ENCODE measurements around the gene PHACTR2.
"Not testable (repeated sequence)": the region's sequence is repeated elsewhere in the genome, so short reads cannot be mapped to it uniquely, and the experiment has no call there.

Gene PHACTR2

DNA sequence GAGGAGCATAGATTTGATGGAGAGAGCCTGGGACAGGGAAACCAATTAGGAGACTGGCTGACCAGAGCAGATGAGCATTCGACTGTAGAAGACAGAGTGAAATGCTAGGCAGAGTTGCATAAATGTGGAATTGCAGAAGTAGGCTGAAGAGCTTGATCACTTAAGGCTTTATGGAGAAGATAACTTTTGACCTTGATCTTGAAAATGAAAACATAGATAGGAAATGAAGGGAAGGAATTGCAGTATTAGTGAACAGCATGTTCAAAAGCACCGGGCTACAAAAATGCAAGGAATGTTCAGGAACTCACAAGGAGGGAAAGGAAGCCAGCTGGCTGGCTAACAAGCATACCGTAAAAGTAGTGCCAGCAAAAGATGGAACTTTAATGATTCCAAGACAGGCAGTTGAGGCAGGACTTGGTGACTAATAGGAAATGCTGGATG lies 144.8 kb downstream of the PHACTR2 start:
- no peak for DNase-seq

DNA sequence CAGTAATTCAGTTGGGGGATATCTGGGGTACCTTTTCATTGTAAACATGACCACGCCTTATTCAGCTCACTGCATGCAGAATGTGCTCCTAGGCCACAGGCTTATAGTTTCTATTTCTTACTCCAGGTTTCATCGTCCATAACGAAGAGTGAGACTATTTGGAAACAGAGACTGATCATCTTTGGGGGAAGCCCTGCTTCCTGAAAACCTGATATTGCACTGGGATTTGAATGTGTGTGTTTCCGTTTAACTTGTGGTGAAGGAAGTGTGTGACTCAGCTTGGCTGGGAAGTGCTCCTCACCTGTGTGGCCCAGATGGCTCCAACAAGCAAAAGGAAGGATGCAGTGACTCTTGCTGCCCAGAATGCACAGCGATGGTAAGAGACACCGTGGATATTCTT lies 145.8 kb downstream of the PHACTR2 start:
- DNase-seq = no peak

DNA sequence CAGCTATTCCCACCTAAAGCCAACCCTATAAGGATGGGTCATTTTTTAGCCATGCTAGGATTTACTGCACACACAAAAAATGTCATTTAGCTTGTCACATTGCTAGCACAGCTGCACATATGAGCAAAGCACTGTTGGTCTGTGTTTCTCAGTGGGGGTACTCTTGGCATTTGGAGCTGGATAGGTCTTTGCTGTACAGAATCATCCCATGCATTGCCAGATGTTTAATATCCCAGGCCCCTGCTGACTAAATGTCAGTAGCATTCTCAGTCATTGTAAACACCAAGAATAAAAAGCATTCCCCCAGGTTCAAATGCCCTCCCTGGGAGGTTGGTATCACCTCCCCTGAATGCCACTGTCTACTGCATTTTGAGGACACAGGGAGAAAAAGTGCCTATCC lies 150.8 kb downstream of the PHACTR2 start:
- no peak for DNase-seq

DNA sequence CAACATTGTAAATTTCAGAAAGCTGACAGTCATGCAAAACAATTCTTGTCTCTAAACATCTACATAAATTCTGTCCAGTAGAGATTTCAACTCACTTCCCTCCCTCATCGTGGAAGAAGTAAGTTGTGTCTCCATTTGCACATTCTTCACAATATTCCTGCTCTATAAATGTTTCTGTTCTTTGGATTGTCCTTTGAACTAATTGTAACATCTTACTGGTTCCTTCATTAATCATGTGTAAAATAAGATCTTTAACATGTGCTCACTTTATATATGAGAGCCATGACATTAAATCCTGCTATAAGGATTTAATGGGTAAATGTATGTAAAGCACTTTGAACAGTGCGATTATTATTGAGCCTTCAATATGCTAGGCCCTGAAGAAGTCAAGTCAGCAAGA lies 158.4 kb downstream of the PHACTR2 start:
- no peak for DNase-seq

DNA sequence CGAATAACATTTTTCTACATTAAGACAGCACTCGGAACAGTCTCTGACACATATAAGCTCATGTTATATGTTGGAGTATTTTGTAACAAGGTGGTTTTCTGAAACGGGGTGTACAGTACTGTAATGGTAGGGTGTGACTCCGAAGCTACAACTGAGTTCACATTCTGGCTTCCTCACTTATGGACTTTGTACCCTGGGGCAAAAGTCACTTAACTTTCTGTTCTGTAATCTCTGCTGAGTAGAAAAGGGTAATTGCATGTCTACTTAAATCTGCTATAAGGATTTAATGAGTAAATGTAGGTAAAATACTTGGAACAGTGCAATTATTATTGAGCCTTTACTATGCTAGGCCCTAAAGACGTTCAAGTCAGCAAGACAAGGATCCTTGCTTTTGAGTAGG lies 160.6 kb downstream of the PHACTR2 start:
- DNase-seq = no peak

DNA sequence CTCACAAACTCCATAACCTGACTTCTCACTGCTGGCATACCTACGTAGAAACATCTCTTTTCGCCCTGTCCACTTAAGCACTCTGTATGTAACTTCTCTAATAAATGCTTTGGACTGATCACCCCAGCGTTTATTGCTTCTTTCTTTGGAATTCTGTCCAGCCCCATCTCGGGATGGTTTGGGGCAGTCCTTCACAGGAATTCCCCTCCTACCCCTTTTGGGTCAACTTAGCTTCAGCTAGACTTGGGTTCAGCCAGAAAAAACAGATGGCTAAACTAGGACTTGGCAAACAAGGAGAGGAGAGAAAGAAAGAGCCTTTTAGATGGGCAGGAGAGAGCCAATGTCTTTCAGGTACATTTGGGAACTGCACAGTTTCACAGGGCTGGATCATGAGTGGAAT lies 161.4 kb downstream of the PHACTR2 start:
- DNase-seq = no peak

DNA sequence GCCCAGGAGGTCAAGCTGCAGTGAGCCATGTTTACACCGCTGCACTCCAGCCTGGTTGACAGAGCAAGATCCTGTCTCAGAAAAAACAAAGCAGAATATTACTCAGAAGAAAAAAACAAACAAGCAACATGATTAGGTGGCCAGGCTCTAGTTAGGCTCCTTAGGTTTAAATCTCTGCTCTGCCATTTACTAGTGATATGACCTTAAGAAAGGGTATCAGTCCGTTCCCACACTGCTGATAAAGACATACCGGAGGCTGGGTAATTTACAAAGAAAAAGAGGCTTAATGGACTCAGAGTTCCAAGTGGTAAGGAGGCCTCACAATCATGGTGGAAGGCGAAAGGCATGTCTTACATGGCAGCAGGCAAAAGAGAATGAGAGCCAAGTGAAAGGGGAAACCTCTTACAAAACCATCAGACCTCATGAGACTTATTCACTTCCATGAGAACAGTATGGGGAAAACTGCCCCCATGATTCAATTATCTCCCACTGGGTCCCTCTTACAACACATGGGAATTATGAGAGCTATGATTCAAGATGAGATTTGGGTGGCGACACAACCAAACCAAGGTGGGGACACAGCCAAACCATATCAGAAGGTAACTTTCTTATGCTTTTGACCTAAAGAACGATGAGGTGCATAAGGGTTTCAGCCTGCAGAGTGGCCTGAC lies 163.0 kb downstream of the PHACTR2 start:
- DNase-seq = no peak

DNA sequence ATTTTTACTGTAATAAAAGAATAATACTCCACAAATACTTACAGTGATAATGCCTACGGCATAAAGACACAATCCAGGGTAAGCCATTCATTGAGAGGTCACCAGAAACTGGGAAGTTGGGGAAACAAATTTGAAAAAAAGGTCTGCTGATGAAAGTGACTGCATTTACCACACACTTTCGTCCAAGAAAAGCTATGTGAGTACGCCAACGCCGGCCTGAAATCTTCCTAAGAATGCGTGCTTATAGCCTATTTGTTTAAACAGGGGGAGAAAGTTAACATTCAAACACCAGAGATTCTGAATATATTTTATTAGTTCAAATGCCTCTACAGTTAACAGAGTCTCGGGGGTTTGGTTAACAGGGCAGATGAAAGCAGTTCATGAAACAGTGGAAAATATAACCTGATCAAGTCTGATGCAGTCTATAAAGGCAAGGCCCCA lies 164.7 kb downstream of the PHACTR2 start:
- DNase-seq = no peak

DNA sequence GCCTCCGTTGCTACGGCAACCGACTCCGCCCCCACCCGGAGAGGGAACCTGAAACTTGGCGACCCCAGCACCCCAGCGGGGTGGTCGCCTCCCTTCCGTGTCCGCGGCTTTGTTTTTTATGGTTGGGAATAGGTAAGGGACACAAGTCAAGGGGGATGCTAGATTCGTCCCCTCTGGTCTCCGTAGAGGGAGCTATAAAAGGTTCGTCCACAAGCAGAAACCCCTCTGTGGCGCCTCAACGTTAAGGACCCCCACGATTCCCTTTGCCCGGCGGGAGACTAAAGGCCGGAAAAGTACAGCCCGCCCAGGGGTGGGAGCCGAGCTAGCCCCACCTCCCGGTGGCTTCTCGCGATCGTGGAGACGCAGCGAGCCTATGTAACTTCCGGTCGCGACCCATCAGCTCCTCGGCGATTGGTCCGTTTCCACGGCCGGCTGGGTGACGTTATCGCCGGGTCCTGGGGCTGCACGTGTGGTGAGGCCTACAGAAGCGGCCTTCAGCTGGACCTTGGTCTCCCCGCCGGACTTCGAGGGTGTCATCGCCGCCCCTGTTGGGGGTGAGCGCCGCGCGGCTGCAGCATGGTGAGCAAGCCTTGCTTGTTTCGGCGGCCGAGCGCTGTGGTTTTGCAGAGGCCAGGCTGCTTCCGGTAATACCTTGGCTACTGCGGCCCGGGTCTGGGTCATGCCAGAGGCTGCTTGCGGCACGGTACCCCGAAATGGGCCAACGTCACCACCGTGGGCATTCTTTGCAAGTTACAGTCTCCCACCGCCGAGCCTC lies 165.3 kb downstream of the PHACTR2 start, which contains the start of gene LTV1:
TSS of gene LTV1 (plus strand) at position 437 of the 775 bp plus-strand sequence. CDS start at position 577, 140 bp downstream.
- DNase-seq = peak; percentile 76 to 84 (median 80)

DNA sequence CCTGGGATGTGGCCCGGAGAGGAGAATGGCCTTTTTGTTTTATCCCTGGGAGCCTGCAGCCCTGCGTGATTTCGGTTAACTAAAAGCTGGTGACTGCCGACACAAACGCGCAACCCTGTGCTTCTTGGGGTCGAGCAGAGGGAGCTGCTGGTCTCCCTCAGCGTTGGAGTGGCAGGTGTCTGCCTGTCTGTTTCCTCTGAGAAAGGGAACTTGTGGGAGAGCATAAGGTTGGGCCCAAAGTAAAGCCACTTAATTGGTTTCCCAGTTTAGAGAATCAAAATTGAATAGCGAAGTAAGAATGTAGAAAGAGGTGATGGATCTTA lies 165.9 kb downstream of the PHACTR2 start:
- DNase-seq = no peak

DNA sequence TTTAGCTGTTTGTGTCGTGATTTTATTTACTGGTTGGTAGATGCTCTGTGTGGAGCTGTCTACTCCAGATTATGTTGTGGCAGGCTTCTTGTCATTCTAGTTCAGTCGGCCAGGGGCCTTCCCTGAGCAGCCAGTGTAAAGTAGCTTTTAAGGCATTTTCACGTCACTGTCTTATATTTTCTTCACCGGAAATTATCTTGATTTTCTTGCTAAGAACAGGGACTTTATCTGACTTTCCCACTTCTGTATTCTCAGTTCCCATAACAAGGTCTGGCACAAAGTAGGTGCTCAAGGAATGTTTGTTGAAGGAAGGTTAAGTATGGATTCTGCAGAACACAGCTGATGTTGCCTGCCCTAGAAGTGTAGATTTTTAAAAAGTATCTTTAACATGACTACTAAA lies 166.2 kb downstream of the PHACTR2 start:
- no peak for DNase-seq

DNA sequence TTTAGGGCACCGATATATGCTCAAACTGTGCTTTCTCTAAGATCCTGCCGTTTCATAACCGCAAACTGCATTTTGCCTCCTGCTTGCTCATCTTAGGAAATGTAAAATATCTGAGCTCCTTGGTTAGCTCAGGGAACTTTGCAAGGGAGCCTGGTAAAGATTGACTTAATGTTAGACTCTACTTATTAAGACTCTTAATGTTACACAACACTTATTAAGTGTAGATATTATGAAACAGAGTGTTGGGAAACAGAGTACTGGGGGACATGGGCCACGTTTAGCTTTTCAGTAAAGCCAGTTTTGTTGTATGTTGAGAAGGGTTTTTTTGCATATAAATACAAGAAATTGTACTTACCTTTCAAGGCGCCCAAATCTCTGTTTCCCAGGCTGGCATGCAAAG lies 167.3 kb downstream of the PHACTR2 start:
- no peak for DNase-seq

DNA sequence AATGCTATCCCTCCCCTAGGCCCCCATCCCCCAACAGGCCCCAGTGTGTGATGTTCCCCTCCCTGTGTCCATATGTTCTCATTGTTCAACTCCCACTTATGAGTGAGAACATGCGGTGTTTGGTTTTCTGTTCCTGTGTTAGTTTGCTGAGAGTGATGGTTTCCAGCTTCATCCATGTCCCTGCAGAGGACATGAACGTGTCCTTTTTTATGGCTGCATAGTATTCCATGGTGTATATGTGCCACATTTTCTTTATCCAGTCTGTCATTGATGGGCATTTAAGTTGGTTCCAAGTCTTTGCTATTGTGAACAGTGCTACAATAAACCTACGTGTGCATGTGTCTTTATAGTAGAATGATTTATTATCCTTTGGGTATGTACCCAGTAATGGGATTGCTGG lies 173.9 kb downstream of the PHACTR2 start:
- DNase-seq = not testable (repeated sequence)

DNA sequence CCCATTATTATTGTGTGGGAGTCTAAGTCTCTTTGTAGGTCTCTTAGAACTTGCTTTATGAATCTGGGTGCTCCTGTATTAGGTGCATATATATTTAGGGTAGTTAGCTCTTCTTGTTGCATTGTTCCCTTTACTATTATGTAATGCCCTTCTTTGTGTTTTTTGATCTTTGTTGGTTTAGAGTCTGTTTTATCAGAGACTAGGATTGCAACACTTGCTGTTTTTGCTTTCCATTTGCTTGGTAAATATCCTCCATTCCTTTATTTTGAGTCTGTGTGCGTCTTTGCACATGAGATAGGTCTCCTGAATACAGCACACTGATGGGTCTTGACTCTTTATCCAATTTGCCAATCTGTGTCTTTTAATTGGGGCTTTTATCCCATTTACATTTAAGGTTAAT lies 177.3 kb downstream of the PHACTR2 start:
- not testable (repeated sequence) for DNase-seq

DNA sequence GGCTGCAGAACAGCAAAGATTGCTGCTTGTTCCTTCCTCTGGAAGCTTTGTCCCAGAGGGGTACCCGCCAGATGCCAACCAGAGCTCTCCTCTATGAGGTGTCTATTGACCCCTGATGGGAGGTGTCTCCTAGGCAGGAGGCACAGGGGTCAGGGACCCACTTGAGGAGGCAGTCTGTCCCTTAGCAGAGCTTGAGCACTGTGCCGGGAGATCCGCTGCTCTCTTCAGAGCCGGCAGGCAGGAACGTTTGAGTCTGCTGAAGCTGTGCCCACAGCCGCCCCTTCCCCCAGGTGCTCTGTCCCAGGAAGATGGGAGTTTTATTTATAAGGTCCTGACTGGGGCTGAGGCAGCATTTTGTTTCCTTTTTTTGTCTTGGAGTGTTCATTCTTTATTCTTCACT lies 179.0 kb downstream of the PHACTR2 start:
- not testable (repeated sequence) for DNase-seq

DNA sequence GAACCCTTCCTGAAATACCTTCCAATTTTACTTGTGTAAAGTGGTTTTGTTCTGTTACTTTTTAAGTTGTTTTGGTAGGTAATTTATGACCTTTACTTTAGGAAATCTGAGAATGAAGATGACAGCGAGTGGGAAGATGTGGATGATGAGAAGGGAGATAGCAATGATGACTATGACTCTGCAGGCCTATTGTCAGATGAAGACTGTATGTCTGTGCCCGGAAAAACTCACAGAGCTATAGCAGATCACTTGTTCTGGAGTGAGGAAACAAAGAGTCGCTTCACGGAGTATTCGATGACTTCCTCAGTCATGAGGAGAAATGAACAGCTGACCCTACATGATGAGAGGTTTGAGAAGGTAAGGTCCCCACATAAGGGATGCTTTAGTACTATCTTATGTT lies 179.9 kb downstream of the PHACTR2 start:
- no peak for DNase-seq

DNA sequence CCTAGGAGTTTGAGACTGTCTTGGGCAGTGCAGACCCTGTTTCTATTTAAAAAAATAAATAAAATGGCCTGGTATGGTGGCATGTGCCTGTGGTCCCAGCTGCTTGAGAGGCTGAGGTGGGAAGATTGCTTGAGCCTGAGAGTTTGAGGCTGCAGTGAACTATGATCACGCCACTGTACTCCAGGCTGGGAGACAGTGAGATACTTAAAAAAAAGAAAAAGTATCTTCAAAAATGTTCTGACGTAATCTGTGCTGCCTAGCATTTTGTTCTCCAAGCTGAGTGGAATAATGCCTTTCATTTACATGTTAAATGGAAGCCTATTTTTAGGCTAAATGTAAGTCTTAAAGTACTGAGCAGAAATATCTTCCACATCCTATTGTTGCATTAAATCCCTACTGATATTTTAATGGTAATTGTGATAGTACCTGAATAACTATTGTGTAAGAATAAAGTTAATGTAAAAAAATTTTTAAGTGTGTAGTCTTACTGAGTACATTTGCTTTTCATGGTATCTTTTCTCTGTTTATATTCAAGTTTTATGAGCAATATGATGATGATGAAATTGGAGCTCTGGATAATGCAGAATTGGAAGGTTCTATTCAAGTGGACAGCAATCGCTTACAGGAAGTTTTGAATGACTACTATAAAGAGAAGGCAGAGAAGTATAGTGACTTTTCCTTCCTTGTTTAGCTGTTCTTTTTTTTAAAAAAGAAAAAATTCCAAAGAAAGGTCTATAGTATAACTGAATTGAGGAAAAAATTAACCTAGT lies 182.3 kb downstream of the PHACTR2 start:
- DNase-seq = no peak

DNA sequence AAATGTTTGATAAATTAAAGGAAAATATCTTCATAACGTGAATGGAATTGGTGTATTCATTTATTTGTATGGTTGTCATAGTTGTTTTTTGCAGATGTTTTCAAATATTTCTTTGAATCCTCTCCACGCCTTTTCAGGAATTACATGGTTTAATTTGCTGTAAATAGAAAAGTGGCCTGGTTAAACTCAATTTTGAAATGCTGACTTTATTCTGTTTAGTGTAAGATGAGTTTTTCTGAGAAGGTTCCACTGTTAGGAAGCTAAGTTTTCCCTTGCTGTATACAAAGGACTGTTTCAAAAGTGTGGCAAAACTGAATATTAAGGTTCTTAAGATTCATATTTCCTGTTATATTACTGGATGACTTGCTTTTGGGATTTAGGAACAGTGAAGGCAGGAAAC lies 186.0 kb downstream of the PHACTR2 start:
- DNase-seq = no peak

DNA sequence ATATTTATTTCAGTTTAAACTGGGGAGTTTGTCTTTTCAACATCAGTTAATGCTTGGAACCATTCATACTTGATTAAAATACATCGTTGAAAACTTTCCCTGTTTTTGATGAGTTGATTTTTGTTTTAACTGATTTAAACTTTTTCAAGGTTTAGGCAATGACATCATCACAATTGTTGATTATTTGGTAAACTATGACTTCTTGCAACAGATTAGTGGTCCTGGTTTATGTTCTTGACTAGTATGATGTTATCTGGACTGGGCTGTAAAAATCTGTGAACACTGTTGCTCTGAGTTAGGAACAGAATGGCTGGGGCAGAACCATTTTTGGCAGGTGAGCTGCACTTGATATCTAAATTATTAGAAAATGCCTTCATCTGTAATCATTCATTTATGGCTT lies 186.5 kb downstream of the PHACTR2 start, which contains the start of gene ZC2HC1B:
TSS of gene ZC2HC1B (plus strand) at position 241 of the 400 bp plus-strand sequence. CDS start at position 307, 66 bp downstream.
- no peak for DNase-seq

DNA sequence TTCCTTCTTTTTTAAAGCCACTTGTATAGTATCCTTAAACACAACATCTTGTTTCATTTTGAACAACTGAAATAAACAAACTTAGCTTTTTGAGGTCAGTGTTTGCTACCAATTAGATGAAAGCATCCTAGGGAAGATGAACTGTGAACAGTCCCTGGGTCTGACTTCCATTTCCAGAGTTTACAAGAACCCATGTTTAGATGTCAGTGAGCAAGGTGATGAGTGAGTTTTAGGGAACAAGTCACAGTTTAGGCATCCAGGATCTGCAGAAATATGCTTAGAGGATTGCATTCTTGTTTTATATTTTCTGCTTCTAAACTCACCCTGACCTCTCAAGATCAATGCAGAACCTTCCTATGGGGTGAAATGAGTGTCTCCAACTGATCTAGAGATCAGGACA lies 189.5 kb downstream of the PHACTR2 start:
- no peak for DNase-seq

DNA sequence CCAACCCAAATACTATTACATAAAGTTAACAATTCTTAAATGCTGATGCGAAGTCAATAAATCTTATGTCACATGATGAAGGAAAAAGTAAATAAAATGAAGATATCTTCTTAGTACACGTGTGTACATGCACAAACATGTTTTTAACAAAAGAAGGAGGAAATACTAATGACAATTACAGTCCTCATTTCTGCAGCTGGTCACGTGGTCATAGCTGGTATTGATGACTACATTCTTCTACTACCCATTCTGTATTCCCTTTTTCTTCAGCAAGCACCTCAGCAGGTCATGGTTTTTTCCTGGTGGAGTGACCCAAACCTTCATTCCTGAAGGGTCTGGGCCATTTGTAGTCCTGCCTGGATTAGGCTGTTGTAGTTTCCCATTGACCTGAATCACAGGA lies 191.0 kb downstream of the PHACTR2 start:
- DNase-seq = not testable (repeated sequence)

DNA sequence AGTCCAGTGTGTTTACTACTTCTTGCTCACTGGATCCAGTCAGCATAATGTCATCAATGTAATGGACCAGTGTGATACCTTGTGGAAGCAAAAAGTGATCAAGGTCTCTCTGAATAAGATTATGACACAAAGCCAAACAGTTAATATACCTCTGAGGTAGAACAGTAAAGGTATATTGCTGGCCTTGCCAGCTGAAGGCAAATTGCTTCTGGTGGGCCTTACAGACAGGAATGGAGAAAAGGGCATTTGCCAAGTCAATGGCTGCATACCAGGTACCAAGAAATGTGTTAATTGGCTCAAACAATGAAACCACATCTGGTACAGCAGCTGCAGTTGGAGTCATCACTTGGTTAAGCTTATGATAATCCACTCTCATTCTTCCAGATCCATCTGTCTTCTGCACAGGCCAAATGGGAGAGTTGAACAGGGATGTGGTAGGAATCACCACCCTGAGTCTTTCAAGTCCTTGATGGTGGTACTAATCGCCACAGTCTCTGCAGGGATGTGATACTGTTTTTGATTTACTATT lies 193.5 kb downstream of the PHACTR2 start:
- DNase-seq = not testable (repeated sequence)

DNA sequence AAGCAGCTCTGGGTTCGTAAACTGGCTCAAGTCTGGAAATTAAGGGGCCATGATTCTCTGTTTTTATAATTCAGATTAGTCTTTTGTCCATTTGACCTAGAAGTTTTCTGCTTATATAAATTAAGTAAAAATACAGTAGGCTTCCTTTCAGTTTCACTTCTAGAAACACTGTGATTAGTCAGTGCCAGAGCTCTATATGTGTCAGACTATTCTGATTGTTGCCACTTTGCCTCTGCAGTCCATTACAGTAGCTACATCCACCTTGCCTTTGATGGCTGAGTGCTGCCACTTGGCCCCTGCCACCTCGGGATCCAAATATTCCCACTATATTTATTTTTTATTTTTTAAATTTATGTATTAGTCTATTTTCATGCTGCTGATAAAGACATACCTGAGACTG lies 194.4 kb downstream of the PHACTR2 start:
- no peak for DNase-seq
